GM11168 (cell line): Measurements from ENCODE around the gene DYRK1A.

Experiments used
- in situ Hi-C: fragments of 300-500 bp; cut with MboI; formaldehyde crosslinking; loops from one replicate; pipeline ENCODE4 v1.12.0; 2022; ENCODE audit warnings: low sequenced_read_pairs; ENCODE audit not compliant: unreplicated experiment

Gene DYRK1A

DNA sequence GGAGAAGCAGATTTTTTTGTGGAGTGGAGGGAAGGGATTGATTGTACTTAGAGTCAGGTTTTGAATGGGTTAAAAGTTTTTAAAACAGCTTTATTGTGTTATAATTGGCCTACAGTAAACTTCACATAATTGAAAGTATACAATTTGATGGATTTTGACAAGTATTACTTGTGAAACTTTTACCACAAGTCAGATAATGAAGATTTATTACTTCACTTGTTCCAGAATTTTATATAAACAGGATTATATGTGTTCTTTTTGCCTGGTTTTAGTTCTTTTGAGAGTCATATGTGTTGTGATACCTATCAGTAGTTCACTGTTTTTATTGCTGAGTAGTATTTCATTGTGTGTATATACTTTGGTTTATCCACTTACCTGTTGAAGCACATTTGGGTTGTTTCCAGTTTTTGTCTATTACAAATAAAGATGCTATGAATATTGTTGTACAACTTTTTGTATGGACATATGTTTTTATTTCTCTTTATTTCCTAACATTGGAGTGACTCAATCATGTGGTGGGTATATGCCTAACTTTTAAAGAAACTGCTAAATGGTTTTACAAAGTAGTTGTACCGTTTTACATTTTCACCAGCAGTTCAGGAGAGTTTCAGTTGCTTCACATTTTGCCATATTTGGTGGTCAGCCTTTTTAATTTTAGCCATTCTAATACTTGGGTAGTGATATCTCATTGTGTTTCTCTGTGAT lies 71.0 kb downstream of the DYRK1A start:
- in situ Hi-C loops, result no loop called here

- in situ Hi-C loops, result no loop called here
These were observed 77.1 kb downstream of the DYRK1A start for GRCh38 chr21:37443683-37444082.

DNA sequence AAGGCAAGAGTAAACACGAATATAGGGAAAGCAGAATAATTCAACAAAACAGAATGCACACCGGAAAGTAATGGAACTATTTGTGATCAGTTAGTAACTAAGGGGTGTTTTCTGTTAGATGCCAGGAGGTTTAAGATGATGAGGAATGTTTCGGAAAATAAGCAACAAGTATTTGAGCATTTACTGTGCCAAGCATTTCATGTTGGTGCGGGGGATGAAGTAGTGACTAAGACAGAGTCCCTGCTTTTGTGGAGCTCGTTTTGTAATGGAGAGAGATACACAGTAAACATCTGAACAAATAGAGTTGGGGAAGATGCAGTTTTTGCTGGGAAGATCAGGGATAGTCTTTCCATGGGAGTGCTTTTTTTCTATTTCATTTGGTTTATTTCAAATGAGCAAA lies 78.7 kb downstream of the DYRK1A start:
- in situ Hi-C loops, result no loop called here

DNA sequence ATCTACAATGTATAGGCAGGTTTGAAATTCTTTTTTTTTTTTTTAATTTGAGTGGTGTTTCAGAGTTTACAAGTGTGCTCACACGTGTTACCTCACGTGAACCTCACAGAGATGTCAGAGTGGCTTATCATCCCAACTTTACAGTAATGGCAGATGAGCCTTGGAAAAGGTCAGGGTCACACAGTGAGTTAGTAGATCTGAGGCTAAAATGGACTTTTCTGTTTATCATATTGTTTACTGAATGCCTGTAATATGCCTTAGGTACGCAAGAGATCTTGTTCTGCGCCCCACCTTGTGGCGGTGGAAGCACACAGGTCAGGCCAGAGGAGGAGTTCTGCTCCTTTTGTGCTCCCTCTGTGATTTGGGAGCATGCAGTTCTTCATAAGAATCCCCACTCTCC lies 80.0 kb downstream of the DYRK1A start:
- in situ Hi-C loops, result no loop called here

DNA sequence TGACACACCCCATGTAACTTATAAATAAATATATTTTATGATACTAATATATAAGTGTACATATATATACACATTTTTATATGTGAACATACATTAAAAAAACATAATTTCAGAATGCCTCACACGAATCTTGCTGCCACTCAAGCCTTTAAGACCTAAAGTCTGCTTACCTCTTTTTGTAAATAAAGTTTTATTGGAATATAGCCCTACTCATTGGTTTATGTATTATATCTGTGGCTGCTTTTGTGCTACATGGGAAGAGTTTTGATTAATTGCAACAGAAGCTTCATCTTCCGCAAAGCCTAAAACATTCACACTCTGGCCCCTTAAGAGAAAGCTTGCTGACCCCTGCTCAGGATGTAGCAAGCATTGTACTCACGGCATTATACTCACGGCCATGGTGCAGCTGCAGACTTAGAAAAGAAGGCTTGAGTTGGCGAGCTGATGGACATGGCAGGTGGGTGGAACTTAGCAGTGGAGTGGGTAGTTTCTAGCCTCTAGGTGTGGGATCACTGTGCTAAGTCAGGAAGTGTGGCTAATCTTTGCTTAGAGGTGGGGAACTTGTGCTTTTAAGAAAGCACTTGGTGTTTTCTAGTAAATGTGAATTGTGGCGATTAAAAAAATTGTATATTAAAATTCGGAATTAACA lies 80.8 kb downstream of the DYRK1A start:
- in situ Hi-C loops, result no loop called here

DNA sequence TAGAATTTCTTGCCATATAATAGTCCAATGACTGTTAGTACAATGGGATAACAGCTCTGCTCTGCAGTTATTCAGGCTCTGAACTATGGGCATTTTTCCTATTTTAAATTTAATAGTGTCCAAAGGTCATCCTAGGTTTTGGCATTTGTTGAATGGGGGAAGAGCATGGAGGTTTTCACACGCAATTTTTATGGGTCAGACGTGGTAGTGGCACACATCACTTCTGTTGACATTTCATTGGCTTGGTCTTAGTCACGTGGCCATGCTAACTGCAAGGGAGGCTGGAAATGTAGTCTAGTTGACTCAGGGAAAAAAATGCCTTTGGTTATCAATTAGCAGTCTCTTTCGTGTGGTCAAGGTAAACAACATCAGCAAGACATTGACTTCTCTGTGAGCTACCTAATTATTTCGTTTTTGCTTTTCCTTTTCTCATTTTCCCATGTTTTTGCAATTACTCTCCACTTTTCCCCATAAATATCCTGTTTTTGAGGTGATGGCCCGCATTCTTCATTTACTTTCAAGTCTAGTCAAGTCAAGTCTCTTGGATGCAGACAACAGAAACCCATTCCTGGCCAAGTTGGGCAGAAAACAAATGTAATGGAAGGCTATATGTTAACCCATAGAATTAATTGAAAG lies 82.8 kb downstream of the DYRK1A start:
- in situ Hi-C loops, result no loop called here

DNA sequence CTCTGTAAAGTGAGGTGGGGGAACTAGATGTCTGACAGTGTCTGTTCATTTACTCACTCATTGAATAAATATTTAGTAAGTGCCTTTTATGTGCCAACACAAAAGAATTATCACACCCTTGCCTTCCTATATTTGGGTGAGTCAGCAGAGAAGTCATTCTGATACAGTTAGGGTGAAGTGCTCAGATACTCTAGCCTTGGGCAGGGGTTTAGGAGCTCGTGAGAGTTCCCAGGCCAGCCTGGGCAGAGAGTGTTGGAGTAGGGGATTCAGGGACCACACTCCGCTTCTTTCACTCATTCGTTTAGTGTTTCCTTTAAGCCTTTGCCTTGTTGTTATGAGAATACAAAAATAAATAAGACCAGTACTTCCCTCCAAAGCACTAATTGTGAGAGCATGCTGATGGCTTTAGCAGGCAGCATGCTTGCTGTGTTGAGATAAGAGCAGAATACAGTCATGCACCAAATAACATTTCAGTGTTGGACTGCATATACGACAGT lies 83.9 kb downstream of the DYRK1A start:
- in situ Hi-C loops, result no loop called here

DNA sequence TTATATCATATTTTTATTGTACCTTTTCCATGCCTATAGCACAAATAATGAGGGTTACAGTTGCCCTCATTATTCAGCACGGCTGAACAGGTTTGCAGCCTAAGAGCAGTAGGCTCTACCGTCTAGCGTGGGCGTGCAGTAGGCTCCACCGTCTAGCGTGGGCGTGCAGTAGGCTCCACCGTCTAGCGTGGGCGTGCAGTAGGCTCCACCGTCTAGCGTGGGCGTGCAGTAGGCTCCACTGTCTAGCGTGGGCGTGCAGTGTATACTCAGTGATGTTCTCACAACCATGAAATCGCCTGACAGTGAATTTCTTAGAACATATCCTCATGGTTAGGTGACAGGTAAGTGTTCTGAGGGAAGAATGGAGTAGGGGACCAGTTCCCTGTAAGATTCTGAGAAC lies 84.9 kb downstream of the DYRK1A start:
- in situ Hi-C loops, result no loop called here

GRCh38 chr21:37452227-37452626 lies 85.7 kb downstream of the DYRK1A start:
- in situ Hi-C loops, result no loop called here

DNA sequence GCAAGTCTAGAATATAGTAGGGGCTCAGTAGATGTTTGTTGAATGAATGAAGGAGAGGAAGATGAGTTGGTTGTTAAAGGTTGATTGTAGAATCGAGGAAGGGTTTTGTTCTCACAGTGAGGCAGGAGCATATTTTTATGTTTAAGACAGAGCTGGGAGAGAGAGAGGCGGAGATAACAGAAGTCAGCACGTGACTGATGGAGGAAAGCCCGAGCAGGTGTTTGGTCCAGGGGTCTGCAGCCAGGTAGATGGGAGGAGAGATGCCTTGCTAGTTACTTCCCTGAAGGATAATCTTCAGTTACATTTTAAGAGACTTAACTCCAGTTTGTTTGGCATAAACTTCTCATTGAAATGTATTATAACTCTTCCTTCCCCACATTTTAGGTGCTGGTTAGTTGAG lies 86.8 kb downstream of the DYRK1A start:
- in situ Hi-C loops, result no loop called here

DNA sequence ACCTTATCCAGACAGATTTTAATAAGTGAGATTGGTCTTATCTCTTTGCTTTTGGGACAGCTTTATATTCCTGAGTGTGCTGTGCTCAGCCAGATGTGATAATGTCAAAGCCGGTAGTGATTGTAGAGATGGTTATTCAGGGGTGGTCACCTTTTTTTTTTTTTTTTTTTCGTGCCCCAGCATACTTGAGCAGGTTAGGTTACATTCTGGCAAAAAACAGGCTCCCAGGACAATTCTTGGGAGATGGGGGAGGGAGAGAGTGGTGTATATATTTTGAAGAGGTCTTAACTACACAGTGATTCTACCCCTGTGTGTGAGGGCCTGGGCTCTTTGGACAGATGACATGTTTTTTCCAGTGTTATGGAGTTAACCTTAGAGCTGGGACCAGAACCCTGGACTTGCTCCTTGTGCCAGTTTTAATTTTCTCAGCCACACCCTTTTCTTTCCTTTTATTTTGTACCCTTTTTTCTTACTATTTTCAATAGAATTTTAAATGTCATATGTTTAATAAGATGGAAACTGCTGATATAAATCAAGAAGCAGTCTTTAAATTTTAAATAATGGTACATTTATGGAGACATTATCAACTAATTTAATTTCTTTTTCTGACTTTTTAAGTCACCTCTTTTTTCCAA lies 88.4 kb downstream of the DYRK1A start:
- in situ Hi-C loops, result no loop called here

DNA sequence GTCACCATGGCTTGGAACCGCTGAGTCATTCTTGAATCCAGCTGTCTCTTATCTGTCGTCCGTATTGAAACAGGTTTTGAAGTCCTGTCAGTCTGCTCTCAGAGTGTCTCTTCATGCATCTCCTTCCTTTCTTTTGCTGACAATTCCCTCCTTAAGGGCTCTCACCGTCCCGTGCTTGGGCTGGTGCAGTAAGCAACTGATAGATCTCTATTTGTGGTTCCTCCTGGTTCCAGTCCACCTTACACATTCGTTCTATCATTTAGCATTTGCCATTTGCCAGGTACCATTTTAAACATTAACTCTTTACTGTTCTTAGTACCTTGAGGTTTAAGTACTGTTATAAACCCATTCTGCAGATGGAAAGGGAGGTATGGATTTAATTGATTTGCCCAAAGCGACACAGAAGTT lies 88.9 kb downstream of the DYRK1A start:
- in situ Hi-C loops, result no loop called here

DNA sequence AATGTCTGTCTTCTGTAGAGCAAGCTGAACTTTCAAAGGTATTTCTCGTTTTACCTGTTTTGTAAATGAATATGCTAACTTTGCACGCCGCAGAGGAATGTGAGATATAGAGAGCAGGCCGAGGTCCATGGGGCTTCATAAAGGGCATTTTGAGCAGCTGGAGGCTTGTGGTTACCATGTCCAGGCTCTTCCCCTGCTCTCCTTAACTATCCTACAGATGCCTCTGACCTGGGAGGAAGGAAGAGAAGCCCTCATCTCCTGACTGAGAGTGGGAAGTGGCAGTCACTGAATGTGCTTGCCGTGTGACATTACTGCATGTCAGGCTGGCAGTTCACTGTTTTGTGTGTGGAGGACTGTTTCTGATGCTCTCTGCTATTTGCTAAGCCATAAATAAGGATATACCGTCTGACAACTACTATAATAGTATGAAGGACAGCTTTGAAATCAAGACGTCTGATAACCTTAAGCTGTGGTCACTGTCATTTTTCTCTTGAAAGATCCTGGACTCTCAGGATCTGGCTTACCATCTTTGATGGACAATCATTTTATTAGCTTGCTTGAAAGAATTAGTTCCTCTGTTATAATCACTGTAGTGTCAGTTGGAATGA lies 92.2 kb downstream of the DYRK1A start:
- in situ Hi-C loops, result no loop called here

GRCh38 chr21:37459575-37459974 lies 93.0 kb downstream of the DYRK1A start:
- in situ Hi-C loops, result no loop called here

- in situ Hi-C loops, result no loop called here
These were observed 93.6 kb downstream of the DYRK1A start for GRCh38 chr21:37460196-37460595.

GRCh38 chr21:37461479-37461878 lies 94.9 kb downstream of the DYRK1A start:
- in situ Hi-C loops, result no loop called here

DNA sequence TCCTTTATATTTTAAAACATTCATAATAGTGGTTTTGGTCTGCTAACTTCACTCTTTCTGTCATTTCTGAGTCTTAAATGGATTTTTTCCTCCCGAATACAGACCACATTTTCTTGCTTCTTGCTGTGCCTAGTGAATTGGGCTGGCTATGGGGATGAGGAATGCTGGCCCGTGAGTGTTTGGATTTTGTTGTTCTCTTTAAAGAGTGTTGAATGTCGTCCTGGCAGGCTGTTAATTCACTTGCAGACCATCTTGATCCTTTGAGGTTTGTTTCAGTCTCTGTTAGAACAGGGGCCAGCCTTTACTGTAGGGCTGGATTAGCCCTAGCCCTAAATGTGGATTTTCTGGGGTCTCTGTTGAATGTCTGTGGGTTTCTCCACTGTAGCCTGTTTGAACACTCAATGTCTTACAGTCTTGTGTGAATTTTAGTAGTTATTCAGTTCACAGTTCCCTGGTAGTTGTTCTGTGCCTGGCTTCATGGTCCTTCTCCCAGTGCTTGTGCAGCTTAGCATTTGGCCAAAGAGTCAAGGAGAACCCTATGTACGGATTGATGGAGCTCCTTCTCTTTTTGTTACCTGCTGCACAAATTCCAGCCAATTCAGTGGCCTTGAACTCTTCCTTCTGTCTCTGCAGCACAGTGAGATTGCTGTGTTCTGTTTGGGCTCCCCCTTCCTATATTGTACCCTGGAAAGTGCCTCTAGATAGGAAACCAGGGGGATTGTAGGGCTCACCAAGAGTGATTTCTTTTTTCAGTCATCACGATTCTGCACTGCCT lies 95.7 kb downstream of the DYRK1A start:
- in situ Hi-C loops, result no loop called here

DNA sequence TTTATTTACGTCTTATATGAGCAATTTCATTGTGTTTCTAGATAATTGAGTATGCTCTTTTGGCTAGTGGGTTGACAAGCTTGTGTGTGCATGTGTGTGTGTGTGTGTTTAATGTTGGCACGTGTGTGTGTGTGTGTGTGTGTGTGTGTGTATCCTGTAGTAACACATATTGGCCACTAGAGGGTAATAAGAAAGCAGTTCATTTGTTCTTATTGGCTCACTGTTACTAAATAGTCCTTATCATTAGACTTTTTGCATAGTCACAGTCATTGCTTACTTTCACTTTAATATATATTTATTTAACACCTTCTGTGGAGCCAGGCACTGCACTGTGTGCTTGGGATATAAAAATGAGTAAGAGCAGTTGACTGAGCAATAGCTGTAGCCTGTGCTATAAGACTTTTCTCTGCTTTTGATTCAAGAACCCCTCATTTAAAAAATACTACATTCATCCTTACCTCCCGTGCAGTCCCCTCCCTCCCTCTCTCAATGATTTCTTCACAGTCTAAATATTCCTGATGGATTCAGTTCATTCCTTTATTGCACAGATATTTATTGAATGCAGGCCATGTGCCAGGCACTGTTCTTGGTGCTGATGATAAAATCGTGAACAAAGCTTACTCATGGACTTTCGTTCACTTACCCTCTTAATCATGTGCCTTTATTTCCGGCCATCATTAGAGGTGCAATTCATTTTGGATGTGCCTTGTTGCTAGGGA lies 96.7 kb downstream of the DYRK1A start:
- in situ Hi-C loops, result no loop called here

- in situ Hi-C loops, result no loop called here
These were observed 100.5 kb downstream of the DYRK1A start for GRCh38 chr21:37467082-37467481.
